NOMO-1 treated with DMSO at 0.1 percent for 48 hours (cell line): Measurements from ENCODE around the gene GATAD2B.
"Not testable (repeated sequence)": the region's sequence is repeated elsewhere in the genome, so short reads cannot be mapped to it uniquely, and the experiment has no call there.

Source experiments
- DNase-seq: peaks from one replicate; lab custom pipeline; 2025; ENCODE audit not compliant: unreplicated experiment; lab: John Stamatoyannopoulos, UW

The GATAD2B gene

DNA sequence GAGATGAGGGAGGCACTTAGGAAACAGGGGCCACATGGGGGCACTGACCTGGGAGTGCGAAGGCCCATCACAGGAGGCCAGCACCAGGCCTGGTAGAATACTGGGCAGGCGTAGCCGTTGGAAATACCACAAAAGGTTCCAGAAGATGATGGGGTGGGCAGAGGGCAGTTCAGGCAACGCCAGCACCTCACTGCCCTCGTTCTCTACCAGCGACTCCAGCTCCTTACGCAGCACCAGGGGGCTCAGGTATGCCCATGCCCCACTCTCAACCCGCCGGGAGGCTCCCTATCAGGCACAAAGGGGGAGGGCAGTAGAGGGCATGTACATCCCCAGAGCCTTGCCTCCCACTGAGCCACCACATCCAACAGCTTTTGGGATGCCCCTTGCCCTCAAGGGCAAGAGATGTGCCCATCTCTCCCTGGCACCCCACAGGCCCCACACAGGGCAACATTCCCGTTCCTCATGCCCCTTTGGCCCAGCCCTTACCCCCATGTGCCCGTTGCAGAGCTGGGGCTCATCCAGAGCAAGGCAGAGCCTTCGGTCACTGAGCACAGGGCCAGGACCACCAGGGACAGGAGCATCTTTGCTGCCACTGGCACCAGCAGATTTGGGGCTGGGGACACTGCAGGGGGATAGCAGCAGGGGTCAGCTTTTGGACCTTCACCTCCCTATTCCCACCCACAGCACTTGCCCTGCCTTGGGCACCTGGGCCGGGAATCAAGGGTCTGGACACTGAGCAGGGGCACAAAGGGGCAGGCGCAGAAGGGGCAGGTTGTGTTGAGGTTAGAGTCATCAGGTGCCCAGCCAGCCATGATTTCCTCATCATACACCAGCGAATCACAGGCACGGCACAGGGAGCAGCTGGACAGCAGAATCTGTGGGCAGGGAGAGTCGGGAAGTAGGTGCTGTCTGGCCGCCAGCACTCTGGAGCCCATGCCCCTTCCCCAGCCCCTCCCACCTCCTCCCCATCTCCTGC, 9.7 kb upstream of the GATAD2B start:
- no peak for DNase-seq

DNA sequence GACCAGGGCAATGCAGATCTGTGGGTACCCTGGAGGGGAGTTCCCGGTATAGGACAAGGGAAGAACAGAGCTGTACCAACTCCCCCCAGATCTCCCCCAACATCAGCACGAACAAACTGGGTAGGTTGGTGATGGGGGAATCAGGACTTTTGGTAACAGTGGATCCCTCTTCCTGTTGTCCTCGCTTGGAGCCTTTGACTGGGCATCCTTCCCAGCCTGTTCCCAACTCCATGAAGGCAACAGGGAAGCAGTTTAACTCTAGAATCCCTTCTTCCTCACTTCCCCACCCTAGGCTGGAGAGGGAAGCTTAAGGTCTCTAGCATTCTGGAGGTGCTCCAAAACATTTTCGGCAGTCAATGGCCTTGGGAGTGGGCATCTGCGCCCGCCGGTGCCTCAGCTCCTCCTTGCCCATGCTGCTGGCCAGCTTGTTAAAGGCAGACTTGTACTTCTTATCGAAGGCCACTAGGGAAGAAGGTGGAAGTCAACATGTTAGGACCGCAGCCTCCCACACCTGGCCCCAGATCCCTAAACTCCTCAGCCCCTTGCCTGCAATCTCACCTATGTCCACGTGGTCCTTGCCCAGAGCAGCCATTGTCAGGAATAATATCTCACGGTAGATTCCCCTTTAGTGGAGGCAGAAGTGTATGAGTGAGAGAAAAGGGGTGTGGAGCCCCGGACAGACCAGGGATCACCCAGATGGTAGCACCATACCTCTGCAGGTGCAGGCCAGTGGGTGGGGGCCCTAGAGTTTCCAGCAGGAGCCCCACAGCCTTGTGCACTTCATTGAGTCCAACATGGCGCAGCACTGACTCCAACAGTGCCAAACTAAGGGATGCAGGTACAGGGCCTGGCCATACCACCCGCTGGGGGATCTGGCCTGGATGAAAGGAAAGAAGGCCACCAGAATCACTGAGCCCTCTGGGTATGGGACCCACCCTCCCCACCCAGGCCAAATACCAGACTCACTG, 7.5 kb upstream of the GATAD2B start:
- no peak for DNase-seq

DNA sequence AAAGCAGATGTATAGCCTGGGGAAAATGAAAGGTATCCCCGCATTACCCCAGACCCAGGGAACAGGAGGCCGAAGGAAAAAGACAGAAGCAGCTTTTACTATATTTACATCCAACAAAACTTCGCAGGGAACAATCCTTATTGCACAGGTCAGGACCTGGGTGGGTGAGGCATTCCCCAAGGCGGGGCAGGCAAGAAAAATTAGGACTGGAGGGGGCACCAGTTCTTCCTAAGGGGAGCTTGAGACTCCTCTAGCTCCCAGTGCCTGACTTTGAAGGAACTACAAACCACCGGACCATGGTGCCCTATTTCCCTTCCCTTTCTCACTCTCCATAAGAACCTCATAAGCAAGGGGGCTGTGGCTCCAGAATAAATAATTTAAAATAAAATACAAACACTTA, 6.7 kb upstream of the GATAD2B start:
- DNase-seq = no peak

DNA sequence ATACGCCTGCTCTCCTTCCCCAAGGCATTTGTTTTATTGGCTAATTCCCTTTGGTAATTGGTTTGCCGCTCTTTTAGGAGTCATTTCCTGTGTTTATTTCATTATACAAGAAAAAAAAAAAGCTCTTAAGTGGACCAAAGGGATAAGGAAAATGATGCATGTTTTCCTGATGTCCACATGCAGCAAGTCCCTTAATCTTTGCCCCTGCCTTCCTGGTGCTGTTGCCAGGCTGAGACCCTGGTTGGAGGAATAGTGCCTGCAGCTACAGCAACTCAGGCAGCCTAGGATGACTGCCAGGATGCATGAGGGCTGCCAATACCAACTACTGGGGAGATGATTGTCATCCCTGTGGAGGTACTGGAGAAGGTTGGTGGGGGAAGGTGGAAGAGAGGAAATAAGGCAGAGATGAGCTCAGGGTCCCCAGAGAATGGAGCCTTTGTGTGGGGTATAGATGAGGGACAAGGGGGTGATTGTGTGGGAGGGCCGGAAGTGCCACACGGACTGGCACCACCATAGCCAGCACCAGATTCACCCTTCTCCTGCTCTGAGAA, 6.1 kb upstream of the GATAD2B start:
- no peak for DNase-seq

DNA sequence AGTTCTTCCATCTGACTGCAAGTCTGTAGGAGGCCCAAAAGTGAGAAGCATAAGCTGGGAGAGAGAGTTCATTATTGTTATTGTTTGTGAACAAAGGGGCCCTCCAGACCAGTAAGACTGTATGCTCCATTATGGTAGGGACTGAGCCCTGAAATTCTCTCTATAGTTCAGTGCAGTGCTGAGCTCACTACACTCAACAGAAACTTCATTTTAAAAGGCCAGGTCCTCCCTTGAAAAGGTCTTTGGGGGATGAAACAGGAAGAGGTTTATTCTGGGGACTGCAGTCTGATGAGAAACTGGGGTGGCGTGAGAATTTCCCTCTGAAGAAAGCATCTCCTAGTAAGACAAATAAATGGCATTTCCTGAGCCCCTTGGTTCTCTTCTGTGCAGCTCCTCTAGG, 5.5 kb upstream of the GATAD2B start:
- DNase-seq = no peak

DNA sequence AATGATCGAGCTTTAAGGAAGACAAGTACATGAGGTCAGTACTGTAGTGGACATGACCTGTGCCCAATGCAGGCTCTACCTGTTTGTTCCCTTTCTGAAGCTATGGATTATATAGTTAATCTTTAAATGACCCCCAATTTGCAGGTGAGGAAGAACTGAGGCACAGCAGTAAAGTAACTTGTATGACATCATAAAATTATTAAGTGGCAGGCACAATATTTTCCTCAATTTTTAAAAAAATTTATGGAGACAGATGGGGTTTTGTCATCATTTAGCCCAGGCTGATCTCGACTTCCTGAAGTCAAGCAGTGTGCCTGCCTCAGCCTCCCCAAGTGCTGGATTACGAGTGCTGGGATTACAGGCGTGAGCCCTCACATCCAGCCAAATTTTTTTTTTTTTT, 3.6 kb upstream of the GATAD2B start:
- no peak for DNase-seq

DNA sequence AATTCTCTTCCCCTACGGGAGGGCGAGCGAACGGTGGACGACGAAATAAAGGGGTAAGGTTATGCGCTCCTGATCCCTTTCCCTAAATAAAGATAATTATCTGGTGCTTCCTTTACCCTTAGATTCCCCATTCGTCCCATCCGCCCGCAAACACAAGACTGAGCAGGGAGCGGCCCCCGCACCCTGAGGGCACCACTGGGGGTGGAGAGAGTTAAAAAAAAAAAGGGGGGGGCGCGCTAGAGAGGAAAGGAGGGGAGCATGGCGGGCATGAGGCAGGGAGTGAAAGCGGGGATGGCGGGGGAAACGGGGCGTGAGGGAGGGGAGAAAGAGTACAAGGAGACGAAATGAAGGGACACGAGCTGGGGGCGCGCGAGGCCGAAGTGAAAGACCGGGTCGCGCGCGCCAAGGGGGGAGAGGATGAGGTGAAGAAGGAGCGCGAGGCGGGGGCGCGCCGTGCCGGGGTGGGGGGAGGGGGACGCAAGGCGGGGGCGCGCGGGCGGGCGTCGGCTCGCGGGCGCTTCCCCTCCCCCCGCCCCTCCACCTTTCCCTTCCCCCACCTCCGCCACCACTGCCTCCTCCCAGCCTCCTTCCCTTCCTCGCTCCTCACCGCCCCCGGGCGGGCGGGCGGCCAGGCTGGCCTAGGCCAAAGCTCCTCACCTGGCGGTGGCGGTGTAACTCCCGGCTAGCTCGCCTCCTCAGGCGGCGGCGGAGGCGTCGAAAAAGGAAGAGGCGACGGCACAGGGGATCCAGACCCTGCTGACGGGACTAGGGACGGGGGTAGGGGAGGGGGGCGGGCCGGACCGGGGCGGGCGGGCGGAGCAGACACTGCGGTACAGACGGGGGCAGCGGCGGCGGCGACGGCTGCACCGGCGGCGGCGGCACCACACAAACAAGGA, 448 bp downstream of the GATAD2B start:
- DNase-seq = no peak

DNA sequence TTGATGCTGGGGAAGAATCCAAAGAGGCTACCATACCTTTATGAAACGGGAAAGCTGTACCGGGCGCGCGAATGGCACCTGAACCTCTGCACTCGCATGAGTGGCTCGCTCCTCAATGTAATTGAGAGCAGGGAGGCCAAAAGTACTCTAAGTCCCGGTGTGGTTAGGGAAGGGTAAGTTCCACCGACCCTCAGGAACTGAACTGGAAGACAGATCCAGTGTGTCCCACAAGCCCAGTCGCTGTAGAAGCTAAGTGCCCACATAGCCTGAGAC, 1.0 kb downstream of the GATAD2B start:
- DNase-seq = no peak

DNA sequence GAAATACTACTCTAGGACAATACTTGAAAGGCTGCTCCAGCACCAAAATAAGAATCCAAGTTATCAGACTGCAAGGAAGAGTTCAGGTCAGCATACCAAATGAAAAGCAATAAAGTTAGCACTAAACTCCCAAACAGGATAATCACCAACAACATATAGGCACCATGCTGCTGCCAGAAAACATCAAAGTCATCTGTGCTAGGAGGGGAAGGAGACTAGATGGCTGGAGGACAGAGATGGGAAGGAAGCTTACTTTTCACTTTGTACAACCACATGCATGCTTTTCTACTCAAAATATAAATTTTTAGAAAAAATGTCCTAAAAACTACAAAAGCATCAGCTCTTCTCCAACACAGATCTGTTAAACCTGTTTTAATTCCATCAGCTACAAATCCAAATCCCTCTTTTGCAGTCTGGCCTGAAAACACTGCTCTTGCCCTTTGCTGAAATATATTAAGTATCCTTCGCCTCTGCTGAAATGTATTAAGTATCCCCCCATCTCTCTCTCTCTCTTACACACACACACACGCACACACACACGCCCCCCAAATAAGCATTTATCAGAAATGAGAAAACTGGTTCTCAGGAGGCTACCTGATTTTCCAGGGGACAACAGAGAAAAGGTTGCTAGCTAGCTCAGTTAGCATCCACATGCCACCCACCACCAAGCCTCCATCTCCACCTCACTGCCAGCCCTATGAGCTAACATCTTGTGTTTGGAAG, 1.5 kb downstream of the GATAD2B start:
- DNase-seq = no peak

DNA sequence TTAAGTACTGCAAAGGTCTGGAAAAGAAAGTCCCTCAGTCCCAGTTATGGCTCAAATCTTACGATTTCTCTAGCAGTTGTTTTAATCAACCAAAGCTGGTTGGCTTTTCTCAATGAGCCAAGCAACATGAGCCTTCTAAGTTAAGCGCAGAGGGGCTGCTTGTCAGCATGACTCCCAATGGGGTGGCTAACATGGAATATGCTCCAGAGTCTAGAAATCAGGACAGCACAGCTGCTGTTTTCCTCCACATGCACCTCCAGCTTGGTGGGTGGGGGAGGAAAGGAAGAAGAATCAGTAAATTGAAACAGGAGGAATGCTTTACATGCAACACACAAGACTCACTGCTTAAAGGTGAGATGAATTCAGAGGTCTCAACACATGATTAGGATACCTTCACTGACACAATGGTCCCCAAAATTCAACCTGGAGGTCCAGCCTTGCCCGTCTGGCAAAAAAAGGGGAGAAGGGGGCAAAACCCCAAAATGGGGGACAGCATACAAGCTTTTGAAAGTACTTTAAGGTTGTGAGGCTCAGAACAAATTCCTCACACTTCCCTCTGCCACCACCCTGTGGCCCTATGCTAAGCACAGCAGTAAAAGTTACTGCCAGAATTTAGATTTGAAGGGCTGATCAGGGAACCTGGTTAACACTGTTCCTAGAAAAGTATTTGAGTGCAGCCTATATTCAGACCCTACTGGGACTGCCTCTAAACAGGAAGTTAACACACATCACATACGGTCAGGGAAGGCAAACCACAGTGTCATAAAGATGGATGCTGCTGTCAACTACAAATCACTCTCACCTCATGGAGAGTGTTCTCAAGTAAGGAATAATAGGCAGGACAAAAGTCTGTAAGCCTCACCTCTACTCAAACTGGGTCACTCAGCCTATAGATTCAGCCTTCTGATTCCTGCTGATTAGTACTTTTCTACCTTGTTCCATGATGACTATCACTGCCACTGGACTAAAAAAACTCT, 2.6 kb downstream of the GATAD2B start:
- peak; percentile 71 for DNase-seq

DNA sequence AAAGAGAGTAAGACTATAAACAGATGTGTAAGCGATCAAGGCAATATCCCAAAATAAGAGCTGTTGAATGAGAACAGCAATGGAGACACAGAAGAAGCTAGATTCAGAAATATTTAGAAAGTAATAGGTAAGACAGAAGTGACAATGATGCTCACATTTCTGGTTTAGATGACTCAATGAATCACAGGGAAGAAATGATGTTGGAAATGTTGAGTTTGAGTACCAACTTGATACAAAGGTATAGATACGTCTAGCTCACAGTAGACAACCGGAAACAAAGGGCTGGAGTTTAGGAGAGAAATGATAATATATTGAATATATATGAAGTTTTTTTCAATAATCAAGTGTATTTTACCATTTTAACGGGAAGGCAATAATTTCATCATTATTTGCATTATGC, 6.5 kb downstream of the GATAD2B start:
- DNase-seq = no peak

DNA sequence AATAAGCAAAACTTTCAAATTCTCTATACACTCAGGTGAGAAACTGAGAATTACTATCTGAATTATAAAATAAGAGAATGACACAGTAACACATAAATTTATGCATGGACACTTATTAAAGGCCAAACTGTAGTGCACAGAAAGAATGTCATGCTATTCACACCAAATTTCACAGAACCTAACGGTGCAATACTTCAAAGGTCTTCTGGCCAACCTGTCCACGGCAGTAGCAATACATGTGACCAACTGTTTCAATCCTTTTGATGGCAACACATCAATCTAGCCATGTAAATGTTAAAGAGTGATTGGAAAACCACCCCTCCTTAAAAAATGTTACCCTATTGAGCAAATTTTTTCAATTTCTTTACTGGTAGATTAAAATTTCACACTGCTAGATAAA, 10.4 kb downstream of the GATAD2B start:
- DNase-seq = no peak

DNA sequence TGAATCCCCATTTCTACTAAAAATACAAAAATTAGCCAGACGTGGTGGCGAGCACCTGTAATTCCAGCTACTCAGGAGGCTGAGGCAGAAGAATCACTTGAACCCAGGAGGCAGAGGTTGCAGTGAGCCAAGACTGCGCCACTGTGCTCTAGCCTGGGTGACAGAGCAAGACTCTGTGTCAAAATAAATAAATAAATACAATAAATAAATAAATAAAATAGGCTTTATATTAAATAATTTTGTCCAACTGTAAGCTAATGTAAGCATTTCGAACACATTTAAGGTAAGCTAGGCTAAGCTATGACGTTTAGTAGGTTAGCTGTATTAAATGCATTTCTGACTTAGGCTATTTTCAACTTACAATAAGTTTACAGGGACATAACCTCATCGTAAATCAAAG, 12.2 kb downstream of the GATAD2B start:
- not testable (repeated sequence) for DNase-seq

DNA sequence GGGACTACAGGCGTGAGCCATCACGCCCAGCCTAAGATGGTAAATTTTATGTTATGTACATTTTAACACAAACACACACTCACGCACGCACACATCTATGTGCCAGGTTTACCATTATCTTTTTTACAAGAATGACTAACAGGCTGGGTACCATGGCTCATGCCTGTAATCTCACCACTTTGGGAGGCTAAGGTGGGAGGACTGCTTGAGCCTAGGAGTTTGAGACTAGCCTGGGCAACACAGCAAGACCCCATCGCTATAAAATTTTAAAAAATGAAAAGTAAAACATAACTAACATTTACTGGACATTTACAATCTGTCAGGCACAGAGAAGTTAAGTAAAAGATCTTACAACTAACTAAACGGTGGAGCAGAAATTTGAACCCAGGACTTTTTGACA, 14.7 kb downstream of the GATAD2B start:
- DNase-seq = no peak

DNA sequence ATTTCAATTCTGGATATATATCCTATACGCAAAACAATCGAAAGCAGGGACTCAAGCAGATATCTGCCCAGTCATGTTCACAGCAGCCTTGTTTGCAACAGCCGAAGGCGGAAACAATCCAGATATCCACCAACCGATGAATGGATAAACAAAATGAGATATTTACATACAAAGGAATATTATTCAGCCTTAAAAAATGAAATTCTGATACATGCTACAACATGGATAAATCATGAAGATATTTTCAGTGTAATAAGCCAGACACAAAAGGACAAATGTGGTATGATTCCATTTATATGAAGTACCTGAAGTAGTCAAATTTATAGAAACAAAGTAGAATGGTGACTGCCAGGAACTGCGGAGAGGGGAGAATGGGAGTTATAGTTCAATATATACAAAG, 15.6 kb downstream of the GATAD2B start:
- DNase-seq = no peak

DNA sequence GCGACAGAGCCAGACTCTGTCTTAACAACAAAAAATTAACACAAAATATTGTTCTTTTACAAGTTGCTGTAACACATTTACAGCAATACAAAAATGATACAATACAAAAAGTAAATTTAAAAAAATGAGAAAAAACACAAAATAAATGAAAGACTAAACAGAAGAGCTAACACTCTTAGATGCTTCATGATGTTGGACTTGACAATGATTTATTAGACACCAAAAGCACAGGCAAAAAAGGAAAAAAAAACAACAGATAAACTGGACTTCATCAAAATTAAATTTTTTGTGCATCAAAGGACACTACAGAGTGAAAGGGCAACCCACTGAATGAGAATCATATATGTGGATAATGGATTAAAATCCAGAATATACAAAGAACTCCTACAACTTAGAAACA, 16.4 kb downstream of the GATAD2B start:
- no peak for DNase-seq

DNA sequence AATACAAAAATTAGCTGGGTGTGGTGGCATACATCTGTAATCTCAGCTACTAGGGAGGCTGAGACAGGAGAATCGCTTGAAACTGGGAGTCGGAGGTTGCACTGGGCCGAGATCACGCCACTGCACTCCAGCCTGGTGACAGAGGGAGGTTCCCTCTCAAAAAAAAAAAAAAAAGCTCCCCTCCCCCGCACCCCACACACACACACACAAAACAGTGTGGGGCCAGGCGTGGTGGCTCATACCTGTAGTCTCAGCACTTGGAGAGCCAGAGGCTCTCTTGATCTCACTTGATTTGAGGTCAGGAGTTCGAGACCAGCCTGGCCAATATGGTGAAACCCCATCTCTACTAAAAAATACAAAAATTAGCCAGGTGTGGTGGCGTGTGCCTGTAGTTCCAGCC, 16.9 kb downstream of the GATAD2B start:
- not testable (repeated sequence) for DNase-seq

DNA sequence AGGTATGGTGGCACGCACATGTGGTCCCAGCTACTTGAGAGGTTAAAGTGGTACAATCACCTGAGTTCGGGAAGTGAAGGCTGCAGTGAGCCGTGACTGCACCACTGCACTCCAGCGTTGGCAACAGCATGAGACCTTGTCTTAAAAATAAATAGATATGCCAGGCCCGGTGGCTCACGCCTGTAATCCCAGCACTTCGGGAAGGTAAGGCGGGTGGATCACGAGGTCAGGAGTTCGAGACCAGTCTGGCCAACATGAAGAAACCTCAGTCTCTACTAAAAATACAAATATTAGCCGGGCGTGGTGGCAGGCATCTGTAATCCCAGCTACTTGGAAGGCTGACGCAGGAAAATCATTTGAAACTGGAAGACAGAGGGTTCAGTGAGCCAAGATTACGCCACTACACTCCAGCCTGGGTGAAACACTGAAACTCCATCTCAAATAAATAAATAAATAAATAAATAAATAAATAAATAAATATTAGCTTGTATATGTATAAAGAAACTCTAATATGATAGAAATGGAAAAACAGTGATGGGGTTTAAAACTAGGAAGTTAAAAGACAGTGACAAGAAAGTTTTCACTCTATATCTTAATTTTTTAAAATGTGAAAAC, 18.8 kb downstream of the GATAD2B start:
- no peak for DNase-seq
